SK-N-SH (cell line): ENCODE data around the gene MAP3K3.

Experiments
- CTCF ChIP-seq: fragments of 200-600 bp; sonication (generic); IDR thresholded peaks from 2 replicates; pipeline ENCODE4 v1.6.1; 2017; ENCODE audit warnings: antibody characterized with exemption, mild to moderate bottlenecking, moderate library complexity
- EZH2phosphoT487 ChIP-seq: fragments of 200-600 bp; sonication (generic); IDR thresholded peaks from 2 replicates; pipeline ENCODE4 v1.6.1; 2017; ENCODE audit warnings: low read depth, mixed run types, mild to moderate bottlenecking, antibody characterized with exemption, moderate library complexity, borderline replicate concordance
- MAX ChIP-seq: IDR thresholded peaks from 2 replicates; pipeline ENCODE4 v1.4.0; 2012; ENCODE audit warnings: low read depth
- NFIC ChIP-seq: IDR thresholded peaks from 2 replicates; pipeline ENCODE4 v1.4.0; 2012; ENCODE audit warnings: borderline replicate concordance
- POLR2AphosphoS5 ChIP-seq: IDR thresholded peaks from 2 replicates; pipeline ENCODE4 v1.6.1; 2012; ENCODE audit warnings: low read depth, low read length
- RCOR1 ChIP-seq: fragments of 150-350 bp; IDR thresholded peaks from 2 replicates; pipeline ENCODE4 v1.6.1; 2017; ENCODE audit warnings: antibody characterized with exemption, low read length
- REST ChIP-seq: IDR thresholded peaks from 2 replicates; pipeline ENCODE4 v1.6.1; 2012; ENCODE audit warnings: mild to moderate bottlenecking, low read depth, low read length, moderate library complexity
- RXRA ChIP-seq: IDR thresholded peaks from 2 replicates; pipeline ENCODE4 v1.4.0; 2012; ENCODE audit warnings: low read depth, mild to moderate bottlenecking, borderline replicate concordance
- TAF1 ChIP-seq: IDR thresholded peaks from 2 replicates; pipeline ENCODE4 v1.6.1; 2012; ENCODE audit warnings: low read depth, mild to moderate bottlenecking, low read length, moderate library complexity, borderline replicate concordance
- TCF12 ChIP-seq: IDR thresholded peaks from 2 replicates; pipeline ENCODE4 v1.4.0; 2012
- USF1 ChIP-seq: IDR thresholded peaks from 2 replicates; pipeline ENCODE4 v1.4.0; 2012; ENCODE audit warnings: low read depth, borderline replicate concordance
- USF2 ChIP-seq: fragments of 150-350 bp; IDR thresholded peaks from 2 replicates; pipeline ENCODE4 v1.6.1; 2017; ENCODE audit warnings: antibody characterized with exemption, low read length, low read depth, borderline replicate concordance
- YY1 ChIP-seq: IDR thresholded peaks from 2 replicates; pipeline ENCODE4 v1.4.0; 2012; ENCODE audit warnings: low read depth, mild to moderate bottlenecking
- ZBTB33 ChIP-seq: IDR thresholded peaks from 2 replicates; pipeline ENCODE4 v1.4.0; 2012; ENCODE audit warnings: low read depth, borderline replicate concordance

- TF ChIP-seq CTCF (no peak), RCOR1 (no peak), EZH2phosphoT487 (no peak), USF2 (no peak), POLR2AphosphoS5 (no peak), RXRA (no peak), ZBTB33 (no peak), USF1 (no peak), YY1 (no peak), MAX (no peak), NFIC (no peak), TCF12 (no peak), TAF1 (no peak), REST (no peak)
These were observed 94.2 kb downstream of the MAP3K3 start for GRCh38 chr17:63716426-63716825.
